RWPE2 (cell line): ENCODE results near the gene ANTXR1.

Experiments used
- ATAC-seq: fragments of 200-7000 bp; cut with Tn5 transposase; 3 replicates; pipeline ENCODE4 v1.9.1; 2021; ENCODE audit warnings: low read depth
- DNase-seq: peaks from one replicate; pipeline ENCODE4 v3.0.0-alpha.2; 2020; ENCODE audit warnings: low spot score
- H3K27ac ChIP-seq: fragments of 450-650 bp; 2 replicates; pipeline ENCODE4 v1.5.1; 2017; ENCODE audit warnings: mild to moderate bottlenecking; ENCODE audit not compliant: poor library complexity, severe bottlenecking
- H3K27me3 ChIP-seq: fragments of 250-450 bp; sonication (Bioruptor Pico); 2 replicates; pipeline ENCODE4 v1.5.1; 2021; ENCODE audit warnings: mild to moderate bottlenecking, moderate library complexity; ENCODE audit not compliant: insufficient read depth, poor library complexity, severe bottlenecking
- H3K36me3 ChIP-seq: fragments of 250-450 bp; sonication (Bioruptor Pico); 2 replicates; pipeline ENCODE4 v1.5.1; 2020; ENCODE audit warnings: low read depth, mild to moderate bottlenecking, moderate library complexity
- H3K4me1 ChIP-seq: fragments of 250-450 bp; sonication (Bioruptor Pico); 2 replicates; pipeline ENCODE4 v1.5.1; 2021; ENCODE audit warnings: mild to moderate bottlenecking, moderate library complexity; ENCODE audit not compliant: insufficient read depth, poor library complexity, severe bottlenecking
- H3K4me3 ChIP-seq: fragments of 250-450 bp; sonication (Bioruptor Pico); 2 replicates; pipeline ENCODE4 v1.5.1; 2021; ENCODE audit warnings: mild to moderate bottlenecking, moderate library complexity; ENCODE audit not compliant: severe bottlenecking
- H3K9me3 ChIP-seq: fragments of 250-450 bp; sonication (Bioruptor Pico); 2 replicates; pipeline ENCODE4 v1.5.1; 2021; ENCODE audit warnings: mild to moderate bottlenecking, moderate library complexity; ENCODE audit not compliant: severe bottlenecking
- CTCF ChIP-seq: fragments of 450-650 bp; IDR thresholded peaks from one replicate; pipeline ENCODE4 v1.5.1; 2017; ENCODE audit warnings: mild to moderate bottlenecking, moderate library complexity; ENCODE audit not compliant: poor library complexity, severe bottlenecking

ANTXR1 gene

DNA sequence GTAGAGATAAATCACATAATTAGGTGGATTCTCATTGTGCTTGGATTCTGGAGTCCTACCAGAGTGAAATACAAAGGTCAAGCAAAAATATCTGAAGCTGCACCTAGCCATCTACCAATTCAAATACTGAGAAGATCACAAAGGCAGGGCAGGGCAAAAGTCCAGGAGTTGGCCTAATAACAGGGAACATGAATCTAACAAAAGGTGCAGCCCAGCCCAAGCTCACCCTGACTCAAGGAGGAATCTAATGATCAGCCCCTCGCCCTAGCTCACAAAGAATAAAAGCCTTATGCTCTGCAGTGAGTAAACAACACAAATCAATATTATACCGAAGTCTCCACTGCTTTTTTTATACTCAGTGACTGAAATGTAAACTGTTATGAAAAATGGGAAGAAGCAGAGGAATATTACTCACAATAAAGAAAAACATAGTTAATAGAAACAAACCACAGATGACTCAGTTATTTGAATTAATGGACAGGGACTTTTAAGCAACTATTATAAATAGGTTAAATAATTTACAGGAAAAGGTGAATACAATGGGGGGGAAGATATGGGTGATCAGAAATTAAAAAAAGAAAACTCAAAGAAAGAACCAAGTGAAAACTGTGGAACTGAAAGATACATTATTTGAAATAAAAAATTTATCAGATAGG is 49.5 kb downstream of the ANTXR1 start:
- no peak for DNase-seq
- no peak overlapping the region for H3K4me3 ChIP-seq
- no peaks in the 10 kb centered on the region for H3K27me3 ChIP-seq
- no peak for TF ChIP-seq CTCF
- no peak for ATAC-seq
- no peaks in the 10 kb centered on the region for H3K36me3 ChIP-seq
- H3K4me1 ChIP-seq, result peaks cover under 1% of the 10 kb centered on the region
- no peaks in the 10 kb centered on the region for H3K9me3 ChIP-seq
- no peak overlapping the region for H3K27ac ChIP-seq

DNA sequence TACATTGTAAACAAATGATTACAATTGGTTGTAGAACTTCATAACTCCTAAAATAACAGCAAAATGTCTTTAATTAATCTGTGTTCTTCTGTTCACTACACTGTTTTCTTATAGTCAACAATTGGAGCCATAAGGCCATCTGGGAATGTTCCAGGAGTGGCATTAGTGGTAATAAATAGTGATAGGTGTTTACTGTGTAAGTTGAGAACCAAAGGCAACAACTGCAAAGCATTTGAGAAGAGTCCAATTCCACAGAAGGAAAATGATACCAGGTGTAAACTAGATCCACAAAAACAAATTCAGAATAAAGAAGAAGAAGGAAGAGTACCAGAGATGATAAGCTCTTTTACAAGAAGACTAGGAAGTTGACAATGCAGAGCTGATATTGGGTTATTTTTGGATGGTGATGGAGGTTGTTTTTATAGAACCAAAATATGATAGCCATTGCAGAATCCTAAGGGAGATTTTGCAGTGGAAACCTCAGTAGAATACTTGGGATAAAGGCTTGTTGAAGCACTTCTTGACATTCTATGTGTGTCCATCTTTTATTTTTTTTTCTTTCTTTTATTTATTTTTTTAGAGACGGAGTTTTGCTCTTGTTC is 52.9 kb downstream of the ANTXR1 start:
- no peak overlapping the region for H3K4me3 ChIP-seq
- H3K9me3 ChIP-seq, result no peaks in the 10 kb centered on the region
- H3K27ac ChIP-seq, result no peak overlapping the region
- DNase-seq (no peak), ATAC-seq (no peak)
- H3K27me3 ChIP-seq, result no peaks in the 10 kb centered on the region
- no peaks in the 10 kb centered on the region for H3K36me3 ChIP-seq
- TF ChIP-seq CTCF, result no peak
- H3K4me1 ChIP-seq, result peaks cover 4% of the 10 kb centered on the region

DNA sequence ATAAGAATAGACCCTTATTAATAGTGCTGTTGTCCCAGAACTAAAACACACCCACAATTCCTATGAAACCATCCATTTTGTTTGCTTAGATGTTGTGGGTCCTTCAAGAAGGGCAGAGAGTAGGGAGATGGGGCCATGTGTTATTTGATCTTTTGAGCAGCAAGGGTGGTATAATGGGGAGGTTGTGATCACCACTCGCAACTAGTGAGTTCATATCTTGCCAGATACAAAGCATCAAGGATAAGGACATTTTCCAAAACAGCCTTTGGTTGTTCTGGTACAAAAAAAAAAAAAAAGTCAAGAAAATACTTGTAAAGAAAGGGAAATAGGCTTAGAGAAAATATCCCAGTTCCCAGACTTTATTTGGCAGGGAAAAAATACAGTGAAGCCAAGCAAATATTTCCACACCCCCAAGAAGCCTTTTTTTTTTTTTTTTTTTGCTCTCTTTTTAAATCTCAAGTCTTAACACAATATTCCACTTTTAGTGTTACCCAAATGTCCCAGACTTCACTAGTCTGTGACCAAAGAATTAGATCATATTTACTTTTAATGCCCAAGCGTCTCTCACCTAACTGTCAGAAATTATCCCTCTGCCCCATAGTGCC is 54.1 kb downstream of the ANTXR1 start:
- Histone ChIP-seq H3K27me3 (no peaks in the 10 kb centered on the region), H3K27ac (no peak overlapping the region), H3K36me3 (0 out of 2 replicates have a peak, but pooled peaks cover 5% of the 10 kb centered on the region), H3K4me1 (peaks cover 4% of the 10 kb centered on the region), H3K9me3 (no peaks in the 10 kb centered on the region), H3K4me3 (no peak overlapping the region)
- no peak for ATAC-seq
- DNase-seq, result no peak
- TF ChIP-seq CTCF, result no peak

DNA sequence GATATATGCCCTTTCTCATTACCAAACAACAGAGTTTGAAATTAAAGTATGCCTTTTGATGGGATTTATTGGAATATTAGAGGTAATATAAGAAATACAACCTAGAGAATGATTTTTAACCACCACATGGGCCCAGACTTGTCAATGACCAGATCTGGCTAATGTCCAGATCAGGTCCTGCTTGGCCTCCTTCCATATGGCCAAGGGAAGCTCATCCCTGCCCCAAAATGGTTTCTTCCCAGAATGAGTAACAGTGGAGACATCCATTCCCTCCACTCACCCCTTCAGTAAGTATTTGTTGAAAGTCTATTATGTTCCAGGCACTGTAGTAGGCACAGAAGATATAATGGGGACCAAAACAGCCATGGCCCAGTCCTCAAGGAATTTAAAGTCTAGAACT is 54.9 kb downstream of the ANTXR1 start:
- DNase-seq, result no peak
- Histone ChIP-seq H3K4me1 (peaks cover 4% of the 10 kb centered on the region), H3K27ac (no peak overlapping the region), H3K4me3 (no peak overlapping the region), H3K9me3 (no peaks in the 10 kb centered on the region), H3K36me3 (0 out of 2 replicates have a peak, but pooled peaks cover 5% of the 10 kb centered on the region), H3K27me3 (no peaks in the 10 kb centered on the region)
- no peak for TF ChIP-seq CTCF
- ATAC-seq, result peak; percentile 69

GRCh38 chr2:69070969-69071368 is 58.0 kb downstream of the ANTXR1 start:
- Histone ChIP-seq H3K9me3 (no peaks in the 10 kb centered on the region), H3K4me1 (peaks cover 14% of the 10 kb centered on the region), H3K36me3 (peaks cover 19% of the 10 kb centered on the region), H3K4me3 (no peak overlapping the region), H3K27ac (no peak overlapping the region), H3K27me3 (no peaks in the 10 kb centered on the region)
- no peak for TF ChIP-seq CTCF
- ATAC-seq (no peak), DNase-seq (no peak)
